Mammary microvascular endothelial cell (primary cell): ENCODE measurements around the gene NPIPA7. TPM values are rescaled to one million over a fixed set of nuclear protein-coding genes. Genes with fewer than 3 reads are reported as not detected.

Experiments used
- total RNA-seq: library from RNA; depleted of rRNA; stranded (reverse); fragments of >200 nt; gene quantifications from 2 replicates; pipeline ENCODE4 v1.2.3, GENCODE V29; 2015

Gene NPIPA7
- total RNA-seq, result 4.6 and 10.9 TPM in 2 replicates

GRCh38 chr16:16378840-16379239 is at the start of gene NPIPA7:
TSS of gene NPIPA7 (plus strand) at chr16:16379140. CDS start at chr16:16379245, 105 bp downstream.

Other genes with a start within 250 kb of the NPIPA7 start
- gene ABCC6, start 155.6 kb upstream of the NPIPA7 start, total RNA-seq, result not detected in 2 replicates
- 32.9 and 53.6 TPM in 2 replicates for gene NOMO3, start 146.6 kb upstream of the NPIPA7 start, total RNA-seq